HEK293T (cell line): Measurements from ENCODE around the gene FBXW8.

Experiments used
- BHLHE40 ChIP-seq: fragments of 450-650 bp; IDR thresholded peaks from 2 replicates; pipeline ENCODE4 v1.6.1; 2016; ENCODE audit warnings: mild to moderate bottlenecking, moderate library complexity, borderline replicate concordance
- CTBP1 ChIP-seq: fragments of 450-650 bp; IDR thresholded peaks from 2 replicates; pipeline ENCODE4 v1.6.1; 2016; ENCODE audit warnings: borderline replicate concordance
- NFRKB ChIP-seq: fragments of 450-650 bp; IDR thresholded peaks from 2 replicates; pipeline ENCODE4 v1.6.1; 2016; ENCODE audit warnings: mild to moderate bottlenecking, moderate library complexity
- SP1 ChIP-seq: fragments of 450-650 bp; IDR thresholded peaks from 2 replicates; pipeline ENCODE4 v1.6.1; 2017
- ZNF384 ChIP-seq: fragments of 450-650 bp; IDR thresholded peaks from 2 replicates; pipeline ENCODE4 v1.6.1; 2016
- TF ChIP-seq, protein P1 (sequence below): fragments of 450-650 bp; IDR thresholded peaks from 2 replicates; pipeline ENCODE4 v1.6.1; 2016

DNA sequence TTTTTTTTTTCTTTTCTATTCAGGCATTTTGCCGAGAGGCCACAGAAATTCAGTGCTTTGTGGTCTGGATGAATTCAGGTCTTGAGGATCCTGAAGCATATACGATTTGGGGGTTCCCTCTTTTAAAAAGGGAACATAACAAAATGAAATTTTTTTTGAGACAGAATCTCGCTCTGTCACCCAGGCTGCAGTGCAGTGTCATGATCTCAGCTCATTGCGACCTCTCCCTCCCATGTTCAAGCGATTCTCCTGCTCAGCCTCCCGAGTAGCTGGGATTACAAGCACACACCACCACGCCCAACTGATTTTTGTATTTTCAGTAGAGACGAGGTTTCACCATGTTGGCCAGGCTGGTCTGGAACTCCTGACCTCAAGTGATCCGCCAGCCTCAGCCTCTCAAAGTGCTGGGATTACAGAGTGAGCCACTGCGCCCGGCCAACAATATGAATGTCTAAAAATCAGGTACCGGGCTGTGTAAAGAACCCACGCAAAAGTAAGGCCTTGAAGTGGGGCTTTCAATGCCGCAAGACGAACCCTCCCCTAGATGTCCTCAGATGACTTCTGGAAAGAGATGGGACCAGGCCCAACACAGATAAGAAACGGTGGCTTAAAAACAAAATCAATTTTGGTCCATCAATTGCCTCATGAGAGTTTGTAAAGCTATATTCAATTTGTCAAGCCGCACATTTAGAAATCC is 158.5 kb downstream of the FBXW8 start:
- TF ChIP-seq SP1, result no peak
- TF ChIP-seq ZNF384, result no peak
- TF ChIP-seq NFRKB, result no peak
- TF ChIP-seq CTBP1, result no peak
- TF ChIP-seq BHLHE40, result no peak
- TF ChIP-seq, protein P1, sequence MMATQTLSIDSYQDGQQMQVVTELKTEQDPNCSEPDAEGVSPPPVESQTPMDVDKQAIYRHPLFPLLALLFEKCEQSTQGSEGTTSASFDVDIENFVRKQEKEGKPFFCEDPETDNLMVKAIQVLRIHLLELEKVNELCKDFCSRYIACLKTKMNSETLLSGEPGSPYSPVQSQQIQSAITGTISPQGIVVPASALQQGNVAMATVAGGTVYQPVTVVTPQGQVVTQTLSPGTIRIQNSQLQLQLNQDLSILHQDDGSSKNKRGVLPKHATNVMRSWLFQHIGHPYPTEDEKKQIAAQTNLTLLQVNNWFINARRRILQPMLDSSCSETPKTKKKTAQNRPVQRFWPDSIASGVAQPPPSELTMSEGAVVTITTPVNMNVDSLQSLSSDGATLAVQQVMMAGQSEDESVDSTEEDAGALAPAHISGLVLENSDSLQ, result no peak
